ENCODE data around the gene FARS2.

The FARS2 gene

DNA sequence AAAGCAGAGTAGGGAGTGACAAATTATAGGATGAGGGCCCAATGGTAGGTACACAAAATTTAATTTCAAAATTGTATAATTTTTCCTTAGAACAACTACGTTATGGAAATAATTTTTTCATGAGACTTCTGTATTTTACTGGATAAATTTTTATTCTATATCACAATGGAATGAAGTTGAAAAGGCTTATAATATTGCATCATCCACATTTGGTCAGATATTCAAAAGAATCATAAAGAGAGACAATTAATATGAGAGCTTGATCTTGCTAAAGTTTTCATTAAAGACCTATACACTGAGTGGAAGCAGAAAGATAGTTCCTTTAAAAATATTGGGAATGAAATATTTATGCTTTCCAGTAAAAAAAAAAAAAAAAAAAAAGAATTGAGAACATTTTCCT lies 242.8 kb downstream of the FARS2 start:
- H3K4me1 ChIP-seq (ENCODE audit: insufficient read depth, low read length) = no peaks in the 10 kb centered on the region
- H3K36me3 ChIP-seq (ENCODE audit: insufficient read depth, low read length) = no peaks in the 10 kb centered on the region
- no peak overlapping the region for H3K4me3 ChIP-seq (ENCODE audit: low read depth in 1 of 2, low read length in 2 of 2)
- no peak overlapping the region for H3K9ac ChIP-seq (ENCODE audit: low read length)
- no peaks in the 10 kb centered on the region for H3K27me3 ChIP-seq (ENCODE audit: control insufficient read depth in 1 of 2, insufficient read depth in 2 of 2, low read length in 2 of 2)
- H3K27ac ChIP-seq (ENCODE audit: low read depth, low read length) = no peak overlapping the region
- no peaks in the 10 kb centered on the region for H3K9me3 ChIP-seq (ENCODE audit: low read length)

DNA sequence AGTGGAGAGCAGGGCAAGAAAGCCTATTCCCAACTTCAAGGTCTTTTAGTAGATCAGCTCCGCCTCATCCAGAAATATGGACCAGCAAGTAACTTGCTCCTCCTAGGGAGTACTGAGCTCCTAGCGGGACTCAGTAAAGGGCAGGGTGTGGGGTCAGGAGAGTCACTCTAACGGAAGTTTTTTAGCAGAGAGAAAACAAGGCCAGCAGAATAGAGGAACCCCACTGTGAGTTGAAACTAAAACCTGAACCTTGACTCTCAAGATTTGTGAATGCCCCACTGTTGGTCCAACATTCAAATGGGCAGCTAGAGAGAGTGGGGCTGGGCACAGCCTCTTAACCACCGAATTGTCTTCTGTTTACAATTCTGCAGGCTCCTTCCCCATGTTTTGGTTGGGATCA lies 244.8 kb downstream of the FARS2 start:
- Histone ChIP-seq H3K4me1 (ENCODE audit: insufficient read depth, low read length) (no peaks in the 10 kb centered on the region), H3K9ac (ENCODE audit: low read length) (no peak overlapping the region), H3K9me3 (ENCODE audit: low read length) (no peaks in the 10 kb centered on the region), H3K27me3 (ENCODE audit: control insufficient read depth in 1 of 2, insufficient read depth in 2 of 2, low read length in 2 of 2) (no peaks in the 10 kb centered on the region), H3K4me3 (ENCODE audit: low read depth in 1 of 2, low read length in 2 of 2) (no peak overlapping the region), H3K36me3 (ENCODE audit: insufficient read depth, low read length) (no peaks in the 10 kb centered on the region), H3K27ac (ENCODE audit: low read depth, low read length) (no peak overlapping the region)

DNA sequence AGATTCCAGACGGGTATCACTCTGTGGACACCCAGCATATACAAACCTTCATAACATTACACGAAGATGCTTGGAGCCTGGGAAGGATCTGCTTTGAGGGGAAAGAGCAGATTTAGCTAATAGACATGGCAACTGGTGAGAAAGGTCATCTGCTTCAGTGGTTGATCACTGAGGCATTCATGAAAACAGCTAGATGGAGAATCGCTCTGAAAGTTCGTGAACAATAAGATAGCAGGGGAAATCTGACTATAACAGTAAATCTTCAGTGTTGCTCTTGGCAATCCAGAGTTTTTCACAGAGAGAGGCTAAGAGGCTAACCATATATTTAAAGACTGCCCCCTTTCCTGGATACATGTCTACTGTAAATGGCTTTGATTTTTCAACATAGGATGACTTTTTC lies 245.3 kb downstream of the FARS2 start:
- no peak overlapping the region for H3K4me3 ChIP-seq (ENCODE audit: low read depth in 1 of 2, low read length in 2 of 2)
- H3K9me3 ChIP-seq (ENCODE audit: low read length) = no peaks in the 10 kb centered on the region
- H3K9ac ChIP-seq (ENCODE audit: low read length) = no peak overlapping the region
- no peaks in the 10 kb centered on the region for H3K27me3 ChIP-seq (ENCODE audit: control insufficient read depth in 1 of 2, insufficient read depth in 2 of 2, low read length in 2 of 2)
- H3K4me1 ChIP-seq (ENCODE audit: insufficient read depth, low read length) = no peaks in the 10 kb centered on the region
- no peak overlapping the region for H3K27ac ChIP-seq (ENCODE audit: low read depth, low read length)
- no peaks in the 10 kb centered on the region for H3K36me3 ChIP-seq (ENCODE audit: insufficient read depth, low read length)

DNA sequence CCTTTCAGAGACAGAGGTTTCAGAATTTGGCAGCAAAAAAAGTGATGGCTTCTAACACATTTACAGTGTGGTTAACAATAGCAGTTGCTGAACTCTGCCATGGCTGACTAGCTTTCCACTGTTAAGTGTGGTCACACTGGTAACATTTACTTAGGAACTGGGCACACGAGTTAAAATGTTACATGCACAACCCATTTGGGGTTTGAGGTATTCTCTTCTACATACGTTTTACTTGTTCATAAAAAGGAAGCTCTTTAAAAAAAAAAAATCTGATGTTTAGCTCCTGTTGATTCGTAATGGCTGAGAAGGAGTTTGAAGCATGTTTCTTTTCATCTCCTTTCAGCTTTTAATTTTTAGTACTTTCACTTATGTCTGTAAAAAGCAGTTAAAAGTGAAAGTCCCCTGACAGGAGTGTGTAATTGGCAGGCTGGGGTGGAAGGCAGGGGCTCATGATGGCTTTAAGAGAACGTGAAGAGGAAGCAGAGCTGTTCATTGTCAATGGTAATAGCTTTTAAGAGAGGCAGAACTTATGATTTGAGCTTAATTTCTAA lies 245.9 kb downstream of the FARS2 start:
- H3K9ac ChIP-seq (ENCODE audit: low read length) = no peak overlapping the region
- no peak overlapping the region for H3K27ac ChIP-seq (ENCODE audit: low read depth, low read length)
- H3K4me1 ChIP-seq (ENCODE audit: insufficient read depth, low read length) = no peaks in the 10 kb centered on the region
- H3K4me3 ChIP-seq (ENCODE audit: low read depth in 1 of 2, low read length in 2 of 2) = no peak overlapping the region
- H3K9me3 ChIP-seq (ENCODE audit: low read length) = no peaks in the 10 kb centered on the region
- no peaks in the 10 kb centered on the region for H3K27me3 ChIP-seq (ENCODE audit: control insufficient read depth in 1 of 2, insufficient read depth in 2 of 2, low read length in 2 of 2)
- no peaks in the 10 kb centered on the region for H3K36me3 ChIP-seq (ENCODE audit: insufficient read depth, low read length)

DNA sequence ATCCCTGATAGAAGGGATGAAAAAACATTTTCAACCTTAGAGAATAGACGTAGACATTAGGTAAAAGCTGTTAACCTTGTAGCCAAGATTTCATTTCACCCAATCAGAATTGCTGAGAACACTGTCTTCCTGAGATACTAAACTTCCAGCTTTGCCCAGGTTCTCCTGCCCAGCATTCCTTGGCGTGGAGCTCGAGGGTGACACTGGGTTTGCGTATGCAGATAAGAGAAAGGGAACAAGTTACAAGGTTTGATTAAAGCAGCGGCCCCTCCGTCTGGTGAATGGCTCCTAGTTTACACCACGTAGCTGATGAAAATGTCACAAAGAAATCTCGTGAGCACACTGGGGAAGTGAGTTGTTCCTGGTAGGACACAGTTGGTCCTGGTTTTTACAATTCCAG lies 247.8 kb downstream of the FARS2 start:
- H3K4me1 ChIP-seq (ENCODE audit: insufficient read depth, low read length) = no peaks in the 10 kb centered on the region
- no peaks in the 10 kb centered on the region for H3K27me3 ChIP-seq (ENCODE audit: control insufficient read depth in 1 of 2, insufficient read depth in 2 of 2, low read length in 2 of 2)
- no peaks in the 10 kb centered on the region for H3K36me3 ChIP-seq (ENCODE audit: insufficient read depth, low read length)
- H3K27ac ChIP-seq (ENCODE audit: low read depth, low read length) = no peak overlapping the region
- no peaks in the 10 kb centered on the region for H3K9me3 ChIP-seq (ENCODE audit: low read length)
- H3K9ac ChIP-seq (ENCODE audit: low read length) = no peak overlapping the region
- H3K4me3 ChIP-seq (ENCODE audit: low read depth in 1 of 2, low read length in 2 of 2) = no peak overlapping the region

DNA sequence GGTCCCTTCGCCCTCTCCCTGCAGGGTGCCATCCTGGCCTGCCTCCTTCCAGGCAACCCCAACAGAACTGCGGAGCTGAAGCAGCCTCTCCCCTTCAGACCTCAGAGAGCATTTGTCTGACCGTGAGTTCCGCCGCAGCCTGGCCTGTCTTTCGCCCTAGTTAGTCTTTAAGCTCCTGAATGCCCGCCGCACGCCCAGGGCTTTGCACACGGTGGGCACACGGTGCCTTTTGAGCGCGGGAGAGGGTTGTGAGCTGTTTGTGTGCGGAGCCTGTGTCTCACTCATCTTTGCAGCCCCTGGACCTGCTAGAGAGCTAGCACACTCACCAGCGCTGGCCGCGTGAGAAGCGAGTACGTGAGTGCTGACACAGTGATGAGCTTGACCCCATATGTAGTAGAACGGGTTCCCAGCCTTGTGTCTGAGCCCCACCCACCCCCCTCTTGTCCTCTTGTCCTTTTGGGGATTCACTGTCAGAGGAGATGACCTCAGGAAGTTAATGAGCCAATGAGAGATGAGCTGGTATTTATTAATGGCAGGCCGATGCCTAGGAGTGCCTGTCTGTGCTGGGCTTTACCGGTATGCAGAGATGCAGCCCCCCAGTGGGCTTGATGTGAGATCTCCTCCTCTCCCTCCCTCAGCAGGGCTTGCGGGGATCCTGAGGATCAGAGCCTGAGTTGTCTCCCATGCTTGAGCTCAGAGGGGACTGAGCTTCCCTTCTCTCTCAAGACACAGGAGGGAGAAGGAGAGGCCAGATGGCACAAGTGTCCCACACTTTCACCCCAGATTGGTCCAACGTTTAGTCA lies 249.2 kb downstream of the FARS2 start:
- Histone ChIP-seq H3K4me1 (ENCODE audit: insufficient read depth, low read length) (no peaks in the 10 kb centered on the region), H3K4me3 (ENCODE audit: low read depth in 1 of 2, low read length in 2 of 2) (no peak overlapping the region), H3K27me3 (ENCODE audit: control insufficient read depth in 1 of 2, insufficient read depth in 2 of 2, low read length in 2 of 2) (no peaks in the 10 kb centered on the region), H3K27ac (ENCODE audit: low read depth, low read length) (no peak overlapping the region), H3K9ac (ENCODE audit: low read length) (no peak overlapping the region), H3K36me3 (ENCODE audit: insufficient read depth, low read length) (no peaks in the 10 kb centered on the region), H3K9me3 (ENCODE audit: low read length) (no peaks in the 10 kb centered on the region)

DNA sequence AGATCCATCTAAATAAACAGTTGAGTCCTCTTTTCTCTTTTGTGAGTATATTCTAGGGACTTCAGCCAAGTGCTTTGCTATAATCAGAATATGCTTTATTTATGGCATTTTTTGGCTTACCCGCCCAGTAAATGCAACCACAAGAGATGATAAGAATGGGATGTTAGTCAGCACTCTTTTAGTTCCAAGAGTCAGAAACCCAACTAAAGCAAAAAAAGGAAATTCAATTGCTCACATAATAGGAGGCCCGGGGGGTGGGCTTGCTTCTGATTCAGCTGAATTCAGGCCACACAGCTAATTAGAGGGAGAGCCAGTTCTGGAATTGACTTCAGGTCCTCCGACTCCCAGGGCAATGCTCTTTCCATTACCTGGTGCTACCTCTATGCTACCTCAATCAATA lies 250.6 kb downstream of the FARS2 start:
- H3K27me3 ChIP-seq (ENCODE audit: control insufficient read depth in 1 of 2, insufficient read depth in 2 of 2, low read length in 2 of 2) = no peaks in the 10 kb centered on the region
- no peaks in the 10 kb centered on the region for H3K36me3 ChIP-seq (ENCODE audit: insufficient read depth, low read length)
- H3K9ac ChIP-seq (ENCODE audit: low read length) = no peak overlapping the region
- no peak overlapping the region for H3K27ac ChIP-seq (ENCODE audit: low read depth, low read length)
- H3K4me1 ChIP-seq (ENCODE audit: insufficient read depth, low read length) = no peaks in the 10 kb centered on the region
- H3K9me3 ChIP-seq (ENCODE audit: low read length) = no peaks in the 10 kb centered on the region
- H3K4me3 ChIP-seq (ENCODE audit: low read depth in 1 of 2, low read length in 2 of 2) = no peak overlapping the region

DNA sequence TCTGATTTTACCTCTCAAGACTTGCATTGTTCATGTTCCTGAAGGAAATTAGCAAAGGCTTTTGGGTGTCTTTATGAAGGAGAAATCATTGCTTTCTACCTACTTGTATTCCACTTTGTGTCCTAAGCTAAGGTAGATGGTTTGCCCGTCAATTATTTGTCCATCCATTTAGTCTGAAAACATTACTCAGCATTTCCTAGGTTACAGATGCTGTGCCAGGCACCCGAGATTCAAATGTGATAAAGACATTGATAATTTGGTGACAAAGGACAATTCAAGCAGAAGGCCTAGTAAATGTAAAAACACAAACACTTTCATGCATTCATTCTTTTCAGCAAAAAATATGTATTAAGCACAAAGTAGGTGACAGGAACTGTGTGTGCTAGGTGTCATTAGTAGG lies 251.1 kb downstream of the FARS2 start:
- H3K27ac ChIP-seq (ENCODE audit: low read depth, low read length) = no peak overlapping the region
- H3K4me3 ChIP-seq (ENCODE audit: low read depth in 1 of 2, low read length in 2 of 2) = no peak overlapping the region
- no peaks in the 10 kb centered on the region for H3K27me3 ChIP-seq (ENCODE audit: control insufficient read depth in 1 of 2, insufficient read depth in 2 of 2, low read length in 2 of 2)
- H3K9me3 ChIP-seq (ENCODE audit: low read length) = no peaks in the 10 kb centered on the region
- H3K36me3 ChIP-seq (ENCODE audit: insufficient read depth, low read length) = no peaks in the 10 kb centered on the region
- no peak overlapping the region for H3K9ac ChIP-seq (ENCODE audit: low read length)
- no peaks in the 10 kb centered on the region for H3K4me1 ChIP-seq (ENCODE audit: insufficient read depth, low read length)

DNA sequence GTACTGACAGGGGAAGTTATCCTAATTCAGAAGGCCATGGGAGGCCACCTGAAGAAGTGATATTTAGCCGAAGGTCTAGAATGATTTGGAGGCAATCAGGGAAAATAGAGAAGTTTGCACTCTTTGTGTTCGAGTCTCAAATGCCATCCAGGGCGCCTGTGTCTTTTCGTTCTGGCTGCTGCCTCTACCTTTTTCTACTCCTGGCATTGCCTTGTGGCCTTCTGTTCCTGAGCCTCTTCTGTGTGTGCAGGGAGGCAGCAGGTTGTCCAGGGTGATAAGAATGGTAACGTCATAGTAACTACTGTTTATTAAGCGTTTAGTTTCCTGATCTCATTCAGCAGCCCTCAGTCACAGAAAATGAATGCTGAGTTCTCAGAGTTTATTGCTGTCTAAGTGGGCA lies 252.1 kb downstream of the FARS2 start:
- no peak overlapping the region for H3K4me3 ChIP-seq (ENCODE audit: low read depth in 1 of 2, low read length in 2 of 2)
- H3K4me1 ChIP-seq (ENCODE audit: insufficient read depth, low read length) = no peaks in the 10 kb centered on the region
- no peaks in the 10 kb centered on the region for H3K9me3 ChIP-seq (ENCODE audit: low read length)
- no peak overlapping the region for H3K9ac ChIP-seq (ENCODE audit: low read length)
- H3K27ac ChIP-seq (ENCODE audit: low read depth, low read length) = no peak overlapping the region
- no peaks in the 10 kb centered on the region for H3K36me3 ChIP-seq (ENCODE audit: insufficient read depth, low read length)
- H3K27me3 ChIP-seq (ENCODE audit: control insufficient read depth in 1 of 2, insufficient read depth in 2 of 2, low read length in 2 of 2) = no peaks in the 10 kb centered on the region

DNA sequence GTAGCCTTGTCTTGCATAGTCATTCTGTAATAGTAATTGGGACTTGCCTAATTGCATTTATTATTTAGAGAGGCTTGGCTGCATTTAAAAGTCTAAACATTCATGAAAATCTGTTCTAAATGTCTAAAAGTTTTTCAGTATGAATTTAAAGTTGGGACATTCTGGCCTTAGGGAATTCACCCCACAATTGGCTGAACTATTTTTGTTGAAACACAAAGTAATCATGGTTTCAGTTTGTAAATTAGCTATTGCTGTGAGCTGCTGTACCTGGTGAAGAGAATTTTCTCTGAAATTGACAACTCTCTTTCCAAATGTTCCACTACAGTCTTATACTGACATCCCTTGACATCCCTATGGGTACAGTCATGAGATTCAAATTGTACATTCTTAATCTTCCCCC lies 253.0 kb downstream of the FARS2 start:
- Histone ChIP-seq H3K4me1 (ENCODE audit: insufficient read depth, low read length) (no peaks in the 10 kb centered on the region), H3K27ac (ENCODE audit: low read depth, low read length) (no peak overlapping the region), H3K36me3 (ENCODE audit: insufficient read depth, low read length) (no peaks in the 10 kb centered on the region), H3K27me3 (ENCODE audit: control insufficient read depth in 1 of 2, insufficient read depth in 2 of 2, low read length in 2 of 2) (no peaks in the 10 kb centered on the region), H3K4me3 (ENCODE audit: low read depth in 1 of 2, low read length in 2 of 2) (no peak overlapping the region), H3K9me3 (ENCODE audit: low read length) (no peaks in the 10 kb centered on the region), H3K9ac (ENCODE audit: low read length) (no peak overlapping the region)

DNA sequence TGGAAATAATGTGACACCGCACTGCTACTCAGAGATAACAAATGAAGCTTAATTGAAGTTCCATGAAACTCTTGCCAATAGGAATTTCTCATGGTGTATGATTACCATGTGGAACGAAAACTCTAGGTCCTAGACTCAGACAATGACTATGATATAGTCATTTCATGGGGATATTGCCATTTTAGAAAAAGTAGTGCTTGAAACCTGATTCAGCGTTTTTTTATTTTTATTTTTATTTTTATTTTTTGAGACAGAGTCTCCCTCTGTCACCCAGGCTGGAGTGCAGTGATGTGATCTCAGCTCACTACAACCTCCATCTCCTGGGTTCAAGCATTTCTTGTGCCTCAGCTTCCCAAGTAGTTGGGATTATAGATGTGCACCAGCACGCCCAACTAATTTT lies 253.9 kb downstream of the FARS2 start:
- Histone ChIP-seq H3K9ac (ENCODE audit: low read length) (no peak overlapping the region), H3K27ac (ENCODE audit: low read depth, low read length) (no peak overlapping the region), H3K27me3 (ENCODE audit: control insufficient read depth in 1 of 2, insufficient read depth in 2 of 2, low read length in 2 of 2) (no peaks in the 10 kb centered on the region), H3K36me3 (ENCODE audit: insufficient read depth, low read length) (no peaks in the 10 kb centered on the region), H3K4me1 (ENCODE audit: insufficient read depth, low read length) (no peaks in the 10 kb centered on the region), H3K4me3 (ENCODE audit: low read depth in 1 of 2, low read length in 2 of 2) (no peak overlapping the region), H3K9me3 (ENCODE audit: low read length) (no peaks in the 10 kb centered on the region)

DNA sequence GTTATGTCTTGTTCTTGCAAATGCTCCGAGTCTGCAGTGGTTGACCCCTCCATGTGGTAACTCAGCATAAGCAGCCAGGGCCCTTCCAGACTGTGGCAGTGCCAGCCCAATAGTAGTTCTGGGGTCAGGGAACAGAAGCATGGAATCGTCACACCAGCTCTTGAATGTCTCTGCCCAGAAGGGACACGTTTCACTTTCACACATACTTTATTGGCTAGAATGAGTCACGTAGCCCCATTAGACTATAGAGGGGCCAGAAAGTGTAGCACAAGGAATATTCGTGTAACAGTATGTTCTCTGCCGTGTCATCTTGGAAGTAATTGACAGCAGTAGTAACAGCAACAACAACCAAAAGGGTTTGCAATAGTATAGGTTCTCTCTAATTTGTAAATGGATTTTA lies 254.7 kb downstream of the FARS2 start:
- H3K9ac ChIP-seq (ENCODE audit: low read length) = no peak overlapping the region
- no peaks in the 10 kb centered on the region for H3K27me3 ChIP-seq (ENCODE audit: control insufficient read depth in 1 of 2, insufficient read depth in 2 of 2, low read length in 2 of 2)
- no peak overlapping the region for H3K27ac ChIP-seq (ENCODE audit: low read depth, low read length)
- H3K9me3 ChIP-seq (ENCODE audit: low read length) = no peaks in the 10 kb centered on the region
- H3K36me3 ChIP-seq (ENCODE audit: insufficient read depth, low read length) = no peaks in the 10 kb centered on the region
- no peak overlapping the region for H3K4me3 ChIP-seq (ENCODE audit: low read depth in 1 of 2, low read length in 2 of 2)
- H3K4me1 ChIP-seq (ENCODE audit: insufficient read depth, low read length) = no peaks in the 10 kb centered on the region
